DOHH2 (cell line): Measurements from ENCODE around the gene LENG1.

ENCODE experiments used
- H3F3A ChIP-seq: fragments of 200-600 bp; sonication (generic), shearing (Covaris generic); 2 replicates; pipeline ENCODE4 v1.6.0; 2016; ENCODE audit warnings: antibody characterized with exemption, mild to moderate bottlenecking; ENCODE audit not compliant: control insufficient read depth, insufficient read depth
- H3K27ac ChIP-seq: fragments of 200-600 bp; sonication (generic); 2 replicates; pipeline ENCODE4 v1.5.1; 2014; ENCODE audit warnings: low read depth, mild to moderate bottlenecking, low read length, moderate library complexity
- H3K27me3 ChIP-seq: fragments of 200-600 bp; sonication (generic); 2 replicates; pipeline ENCODE4 v1.6.1; 2014; ENCODE audit warnings: mild to moderate bottlenecking, low read length, mixed read lengths; ENCODE audit not compliant: control insufficient read depth
- H3K36me3 ChIP-seq: fragments of 200-600 bp; sonication (generic); 2 replicates; pipeline ENCODE4 v1.6.1; 2014; ENCODE audit warnings: mild to moderate bottlenecking, low read length, moderate library complexity, mixed read lengths; ENCODE audit not compliant: control insufficient read depth
- H3K4me1 ChIP-seq: fragments of 200-600 bp; sonication (generic); 2 replicates; pipeline ENCODE4 v1.6.1; 2014; ENCODE audit warnings: mild to moderate bottlenecking, low read length, mixed read lengths; ENCODE audit not compliant: control insufficient read depth
- H3K4me2 ChIP-seq: fragments of 200-600 bp; sonication (generic); 2 replicates; pipeline ENCODE4 v1.6.0; 2014; ENCODE audit warnings: mild to moderate bottlenecking, low read length, moderate library complexity
- H3K4me3 ChIP-seq: fragments of 200-600 bp; sonication (generic); 2 replicates; pipeline ENCODE4 v1.5.1; 2014; ENCODE audit warnings: mild to moderate bottlenecking, low read length, mixed read lengths
- H3K79me2 ChIP-seq: fragments of 200-600 bp; sonication (generic); 2 replicates; pipeline ENCODE4 v1.6.1; 2014; ENCODE audit warnings: mild to moderate bottlenecking, low read length, mixed read lengths; ENCODE audit not compliant: control insufficient read depth
- H3K9me2 ChIP-seq: fragments of 200-600 bp; sonication (generic); replicated peaks from 2 replicates; pipeline ENCODE4 v1.6.1; 2014; ENCODE audit warnings: mild to moderate bottlenecking, low read length, mixed read lengths; ENCODE audit not compliant: control insufficient read depth
- H3K9me3 ChIP-seq: fragments of 200-600 bp; sonication (generic); 2 replicates; pipeline ENCODE4 v1.6.1; 2014; ENCODE audit warnings: antibody characterized with exemption, low read length, mixed read lengths; ENCODE audit not compliant: control insufficient read depth, insufficient read depth
- H4K20me1 ChIP-seq: fragments of 200-600 bp; sonication (generic); 2 replicates; pipeline ENCODE4 v1.6.0; 2014; ENCODE audit warnings: low read depth, mild to moderate bottlenecking, antibody characterized with exemption, low read length, moderate library complexity; ENCODE audit not compliant: control insufficient read depth, insufficient read depth
- EZH2phosphoT487 ChIP-seq: fragments of 200-600 bp; sonication (generic); IDR thresholded peaks from 2 replicates; pipeline ENCODE4 v1.6.1; 2017; ENCODE audit warnings: borderline replicate concordance, mild to moderate bottlenecking, antibody characterized with exemption, low read length, moderate library complexity, mixed read lengths
- TF ChIP-seq, protein P1 (sequence below): fragments of 200-600 bp; sonication (generic); IDR thresholded peaks from one replicate; pipeline ENCODE4 v1.5.1; 2014; ENCODE audit warnings: antibody characterized with exemption, mild to moderate bottlenecking, low read depth, low read length; ENCODE audit not compliant: poor library complexity, severe bottlenecking

The LENG1 gene

DNA sequence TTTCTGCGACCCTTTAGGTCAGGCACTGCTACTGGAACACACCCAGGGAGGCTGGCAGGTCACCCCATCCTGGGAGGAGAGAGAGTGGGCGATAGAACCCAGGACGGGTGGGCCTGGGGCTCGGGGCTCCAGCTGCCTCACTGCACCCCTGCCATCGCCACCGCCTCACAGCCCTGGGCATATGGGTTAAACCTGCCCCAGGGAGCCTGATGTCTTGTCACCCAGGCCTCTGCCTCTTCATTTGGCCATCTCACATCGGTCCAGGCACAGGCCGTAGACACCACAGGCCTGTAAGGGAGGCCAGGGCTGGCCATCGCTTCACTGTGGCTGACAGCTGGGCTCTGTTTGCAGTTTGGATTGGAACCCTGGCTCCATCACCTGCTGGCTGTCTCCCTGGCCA is 33.8 kb downstream of the LENG1 start:
- Histone ChIP-seq H3K4me1 (no peaks in the 10 kb centered on the region), H4K20me1 (no peaks in the 10 kb centered on the region), H3K4me3 (no peak overlapping the region), H3K27ac (no peak overlapping the region), H3K9me3 (no peaks in the 10 kb centered on the region), H3K9me2 (no peaks in the 10 kb centered on the region), H3F3A (no peaks in the 10 kb centered on the region), H3K36me3 (peaks cover 71% of the 10 kb centered on the region), H3K27me3 (no peaks in the 10 kb centered on the region), H3K4me2 (no peak overlapping the region), H3K79me2 (no peaks in the 10 kb centered on the region)
- TF ChIP-seq, protein P1, sequence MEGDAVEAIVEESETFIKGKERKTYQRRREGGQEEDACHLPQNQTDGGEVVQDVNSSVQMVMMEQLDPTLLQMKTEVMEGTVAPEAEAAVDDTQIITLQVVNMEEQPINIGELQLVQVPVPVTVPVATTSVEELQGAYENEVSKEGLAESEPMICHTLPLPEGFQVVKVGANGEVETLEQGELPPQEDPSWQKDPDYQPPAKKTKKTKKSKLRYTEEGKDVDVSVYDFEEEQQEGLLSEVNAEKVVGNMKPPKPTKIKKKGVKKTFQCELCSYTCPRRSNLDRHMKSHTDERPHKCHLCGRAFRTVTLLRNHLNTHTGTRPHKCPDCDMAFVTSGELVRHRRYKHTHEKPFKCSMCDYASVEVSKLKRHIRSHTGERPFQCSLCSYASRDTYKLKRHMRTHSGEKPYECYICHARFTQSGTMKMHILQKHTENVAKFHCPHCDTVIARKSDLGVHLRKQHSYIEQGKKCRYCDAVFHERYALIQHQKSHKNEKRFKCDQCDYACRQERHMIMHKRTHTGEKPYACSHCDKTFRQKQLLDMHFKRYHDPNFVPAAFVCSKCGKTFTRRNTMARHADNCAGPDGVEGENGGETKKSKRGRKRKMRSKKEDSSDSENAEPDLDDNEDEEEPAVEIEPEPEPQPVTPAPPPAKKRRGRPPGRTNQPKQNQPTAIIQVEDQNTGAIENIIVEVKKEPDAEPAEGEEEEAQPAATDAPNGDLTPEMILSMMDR: no peak
- TF ChIP-seq EZH2phosphoT487: no peak

DNA sequence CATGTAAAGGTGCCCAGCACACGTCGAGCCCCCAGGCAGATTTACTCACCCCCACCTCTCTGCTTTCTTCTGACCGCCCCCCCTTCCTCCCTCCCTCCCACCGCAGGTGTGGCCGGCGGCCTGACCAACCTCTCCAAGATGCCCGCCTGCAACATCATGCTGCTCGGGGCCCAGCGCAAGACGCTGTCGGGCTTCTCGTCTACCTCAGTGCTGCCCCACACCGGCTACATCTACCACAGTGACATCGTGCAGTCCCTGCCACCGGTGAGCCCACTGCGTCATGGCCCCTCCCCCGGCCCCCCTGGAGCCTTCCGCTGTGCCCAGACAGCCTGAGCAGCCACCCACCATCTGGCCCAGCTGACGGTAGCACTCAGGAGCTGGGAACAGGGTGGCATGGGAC is 35.1 kb downstream of the LENG1 start:
- H3K9me3 ChIP-seq: no peaks in the 10 kb centered on the region
- no peaks in the 10 kb centered on the region for H3K27me3 ChIP-seq
- peaks cover 75% of the 10 kb centered on the region for H3K36me3 ChIP-seq
- no peak overlapping the region for H3K4me3 ChIP-seq
- H3K27ac ChIP-seq: no peak overlapping the region
- H3K4me1 ChIP-seq: no peaks in the 10 kb centered on the region
- H3K79me2 ChIP-seq: no peaks in the 10 kb centered on the region
- H3K4me2 ChIP-seq: no peak overlapping the region
- H3F3A ChIP-seq: no peaks in the 10 kb centered on the region
- no peaks in the 10 kb centered on the region for H3K9me2 ChIP-seq
- TF ChIP-seq EZH2phosphoT487: no peak
- TF ChIP-seq, protein P1: no peak
- H4K20me1 ChIP-seq: no peaks in the 10 kb centered on the region

DNA sequence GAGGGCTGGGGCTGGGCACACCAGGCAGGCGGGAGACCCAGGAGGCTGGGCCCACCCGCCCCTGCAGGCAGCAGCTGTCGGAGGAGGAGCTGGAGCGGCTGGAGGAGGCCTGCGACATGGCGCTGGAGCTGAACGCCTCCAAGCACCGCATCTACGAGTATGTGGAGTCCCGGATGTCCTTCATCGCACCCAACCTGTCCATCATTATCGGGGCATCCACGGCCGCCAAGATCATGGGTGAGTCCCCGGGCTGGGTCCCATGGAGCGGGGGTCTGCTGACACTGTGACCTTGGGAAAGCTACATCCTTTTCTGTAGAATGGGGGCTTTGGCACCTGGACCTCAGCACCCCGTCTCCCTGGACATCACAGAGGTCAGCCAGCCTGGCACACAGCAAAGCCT is 35.8 kb downstream of the LENG1 start:
- peaks cover 70% of the 10 kb centered on the region for H3K36me3 ChIP-seq

More for the DNA sequence above, 35.8 kb downstream of the LENG1 start:
- Histone ChIP-seq H3K4me1 (no peaks in the 10 kb centered on the region), H3K9me2 (no peaks in the 10 kb centered on the region), H3K27ac (no peak overlapping the region), H3K27me3 (no peaks in the 10 kb centered on the region), H3F3A (no peaks in the 10 kb centered on the region), H3K79me2 (no peaks in the 10 kb centered on the region), H3K4me2 (no peak overlapping the region), H4K20me1 (no peaks in the 10 kb centered on the region), H3K9me3 (no peaks in the 10 kb centered on the region), H3K4me3 (no peak overlapping the region)
- no peak for TF ChIP-seq EZH2phosphoT487
- TF ChIP-seq, protein P1: no peak
